H1 (cell line): ENCODE results near the gene CHD5. TPM values are rescaled to one million over a fixed set of nuclear protein-coding genes. Genes with fewer than 3 reads are reported as not detected.

Experiments used
- polyA plus RNA-seq, 7 experiments: library from polyadenylated mRNA; depleted of rRNA in 3 of 7; stranded (reverse) in 5 of 7; unstranded in 2 of 7; fragments of >200 nt in 5 of 7; fragments of 200-250 nt in 2 of 7; gene quantifications; 1 replicate in 5 of 7; 2 replicates in 1 of 7; 4 replicates in 1 of 7; pipeline versions ENCODE4 v1.2.1 to v1.2.3, GENCODE V29; 2011 to 2013; ENCODE audit warnings: missing spikeins in 2 of 7, mixed read lengths in 2 of 7
- total RNA-seq: library from RNA; stranded (reverse); fragmentation: NEBNext Ultra II Directional; extraction: Animal tissue kit (Norgen Biotek cat#: 25700); gene quantifications from 2 replicates; pipeline ENCODE4 v1.2.1, GENCODE V29; 2021
- TF ChIP-seq, protein P1 (sequence below): fragments of 300-600 bp; sonication (generic); IDR thresholded peaks from 2 replicates; pipeline ENCODE4 v1.7.1; 2012; ENCODE audit warnings: low read length, moderate library complexity, mild to moderate bottlenecking, inconsistent platforms; ENCODE audit not compliant: insufficient replicate concordance

The CHD5 gene
- total and polyA plus RNA-seq, 2 of the 8 experiments (the other 6 are each of a cell fraction or from before 2014, with no cell fraction given): 0.42 to 1.8 TPM

DNA sequence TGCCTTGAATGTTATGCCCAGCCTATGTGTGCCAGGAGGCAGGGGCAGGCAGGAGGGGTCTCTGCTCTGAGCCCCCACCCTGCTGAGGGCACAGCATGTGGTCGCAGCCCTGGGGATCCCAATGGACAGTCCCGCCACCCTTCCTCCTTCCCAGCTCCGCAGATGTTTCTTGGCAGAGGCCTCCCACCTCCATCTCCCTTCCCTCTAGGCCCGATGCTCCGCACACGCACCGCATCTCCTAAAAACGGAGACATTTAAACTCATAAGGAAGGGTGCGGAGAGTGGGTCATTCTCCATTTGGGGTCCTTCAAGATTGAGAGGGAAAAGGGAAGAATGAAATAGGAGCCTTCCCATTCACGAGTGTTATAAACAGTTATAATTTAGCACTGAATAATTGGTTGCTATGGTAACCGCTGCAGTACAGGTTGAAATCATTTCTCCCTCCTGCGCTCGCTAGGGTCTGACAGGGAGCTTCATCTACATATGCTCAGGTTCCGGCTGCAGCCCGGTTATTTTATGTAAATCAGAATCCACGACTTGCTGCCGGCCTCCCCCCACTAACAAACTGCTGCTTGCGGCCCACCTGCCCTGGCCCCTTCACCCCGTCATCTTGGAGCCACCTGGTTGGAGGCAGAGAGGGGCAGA lies 16.0 kb downstream of the CHD5 start (continued):
- TF ChIP-seq, protein P1, sequence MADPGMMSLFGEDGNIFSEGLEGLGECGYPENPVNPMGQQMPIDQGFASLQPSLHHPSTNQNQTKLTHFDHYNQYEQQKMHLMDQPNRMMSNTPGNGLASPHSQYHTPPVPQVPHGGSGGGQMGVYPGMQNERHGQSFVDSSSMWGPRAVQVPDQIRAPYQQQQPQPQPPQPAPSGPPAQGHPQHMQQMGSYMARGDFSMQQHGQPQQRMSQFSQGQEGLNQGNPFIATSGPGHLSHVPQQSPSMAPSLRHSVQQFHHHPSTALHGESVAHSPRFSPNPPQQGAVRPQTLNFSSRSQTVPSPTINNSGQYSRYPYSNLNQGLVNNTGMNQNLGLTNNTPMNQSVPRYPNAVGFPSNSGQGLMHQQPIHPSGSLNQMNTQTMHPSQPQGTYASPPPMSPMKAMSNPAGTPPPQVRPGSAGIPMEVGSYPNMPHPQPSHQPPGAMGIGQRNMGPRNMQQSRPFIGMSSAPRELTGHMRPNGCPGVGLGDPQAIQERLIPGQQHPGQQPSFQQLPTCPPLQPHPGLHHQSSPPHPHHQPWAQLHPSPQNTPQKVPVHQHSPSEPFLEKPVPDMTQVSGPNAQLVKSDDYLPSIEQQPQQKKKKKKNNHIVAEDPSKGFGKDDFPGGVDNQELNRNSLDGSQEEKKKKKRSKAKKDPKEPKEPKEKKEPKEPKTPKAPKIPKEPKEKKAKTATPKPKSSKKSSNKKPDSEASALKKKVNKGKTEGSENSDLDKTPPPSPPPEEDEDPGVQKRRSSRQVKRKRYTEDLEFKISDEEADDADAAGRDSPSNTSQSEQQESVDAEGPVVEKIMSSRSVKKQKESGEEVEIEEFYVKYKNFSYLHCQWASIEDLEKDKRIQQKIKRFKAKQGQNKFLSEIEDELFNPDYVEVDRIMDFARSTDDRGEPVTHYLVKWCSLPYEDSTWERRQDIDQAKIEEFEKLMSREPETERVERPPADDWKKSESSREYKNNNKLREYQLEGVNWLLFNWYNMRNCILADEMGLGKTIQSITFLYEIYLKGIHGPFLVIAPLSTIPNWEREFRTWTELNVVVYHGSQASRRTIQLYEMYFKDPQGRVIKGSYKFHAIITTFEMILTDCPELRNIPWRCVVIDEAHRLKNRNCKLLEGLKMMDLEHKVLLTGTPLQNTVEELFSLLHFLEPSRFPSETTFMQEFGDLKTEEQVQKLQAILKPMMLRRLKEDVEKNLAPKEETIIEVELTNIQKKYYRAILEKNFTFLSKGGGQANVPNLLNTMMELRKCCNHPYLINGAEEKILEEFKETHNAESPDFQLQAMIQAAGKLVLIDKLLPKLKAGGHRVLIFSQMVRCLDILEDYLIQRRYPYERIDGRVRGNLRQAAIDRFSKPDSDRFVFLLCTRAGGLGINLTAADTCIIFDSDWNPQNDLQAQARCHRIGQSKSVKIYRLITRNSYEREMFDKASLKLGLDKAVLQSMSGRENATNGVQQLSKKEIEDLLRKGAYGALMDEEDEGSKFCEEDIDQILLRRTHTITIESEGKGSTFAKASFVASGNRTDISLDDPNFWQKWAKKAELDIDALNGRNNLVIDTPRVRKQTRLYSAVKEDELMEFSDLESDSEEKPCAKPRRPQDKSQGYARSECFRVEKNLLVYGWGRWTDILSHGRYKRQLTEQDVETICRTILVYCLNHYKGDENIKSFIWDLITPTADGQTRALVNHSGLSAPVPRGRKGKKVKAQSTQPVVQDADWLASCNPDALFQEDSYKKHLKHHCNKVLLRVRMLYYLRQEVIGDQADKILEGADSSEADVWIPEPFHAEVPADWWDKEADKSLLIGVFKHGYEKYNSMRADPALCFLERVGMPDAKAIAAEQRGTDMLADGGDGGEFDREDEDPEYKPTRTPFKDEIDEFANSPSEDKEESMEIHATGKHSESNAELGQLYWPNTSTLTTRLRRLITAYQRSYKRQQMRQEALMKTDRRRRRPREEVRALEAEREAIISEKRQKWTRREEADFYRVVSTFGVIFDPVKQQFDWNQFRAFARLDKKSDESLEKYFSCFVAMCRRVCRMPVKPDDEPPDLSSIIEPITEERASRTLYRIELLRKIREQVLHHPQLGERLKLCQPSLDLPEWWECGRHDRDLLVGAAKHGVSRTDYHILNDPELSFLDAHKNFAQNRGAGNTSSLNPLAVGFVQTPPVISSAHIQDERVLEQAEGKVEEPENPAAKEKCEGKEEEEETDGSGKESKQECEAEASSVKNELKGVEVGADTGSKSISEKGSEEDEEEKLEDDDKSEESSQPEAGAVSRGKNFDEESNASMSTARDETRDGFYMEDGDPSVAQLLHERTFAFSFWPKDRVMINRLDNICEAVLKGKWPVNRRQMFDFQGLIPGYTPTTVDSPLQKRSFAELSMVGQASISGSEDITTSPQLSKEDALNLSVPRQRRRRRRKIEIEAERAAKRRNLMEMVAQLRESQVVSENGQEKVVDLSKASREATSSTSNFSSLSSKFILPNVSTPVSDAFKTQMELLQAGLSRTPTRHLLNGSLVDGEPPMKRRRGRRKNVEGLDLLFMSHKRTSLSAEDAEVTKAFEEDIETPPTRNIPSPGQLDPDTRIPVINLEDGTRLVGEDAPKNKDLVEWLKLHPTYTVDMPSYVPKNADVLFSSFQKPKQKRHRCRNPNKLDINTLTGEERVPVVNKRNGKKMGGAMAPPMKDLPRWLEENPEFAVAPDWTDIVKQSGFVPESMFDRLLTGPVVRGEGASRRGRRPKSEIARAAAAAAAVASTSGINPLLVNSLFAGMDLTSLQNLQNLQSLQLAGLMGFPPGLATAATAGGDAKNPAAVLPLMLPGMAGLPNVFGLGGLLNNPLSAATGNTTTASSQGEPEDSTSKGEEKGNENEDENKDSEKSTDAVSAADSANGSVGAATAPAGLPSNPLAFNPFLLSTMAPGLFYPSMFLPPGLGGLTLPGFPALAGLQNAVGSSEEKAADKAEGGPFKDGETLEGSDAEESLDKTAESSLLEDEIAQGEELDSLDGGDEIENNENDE: no peak
